ENCODE data around the gene GPR55.

DNA sequence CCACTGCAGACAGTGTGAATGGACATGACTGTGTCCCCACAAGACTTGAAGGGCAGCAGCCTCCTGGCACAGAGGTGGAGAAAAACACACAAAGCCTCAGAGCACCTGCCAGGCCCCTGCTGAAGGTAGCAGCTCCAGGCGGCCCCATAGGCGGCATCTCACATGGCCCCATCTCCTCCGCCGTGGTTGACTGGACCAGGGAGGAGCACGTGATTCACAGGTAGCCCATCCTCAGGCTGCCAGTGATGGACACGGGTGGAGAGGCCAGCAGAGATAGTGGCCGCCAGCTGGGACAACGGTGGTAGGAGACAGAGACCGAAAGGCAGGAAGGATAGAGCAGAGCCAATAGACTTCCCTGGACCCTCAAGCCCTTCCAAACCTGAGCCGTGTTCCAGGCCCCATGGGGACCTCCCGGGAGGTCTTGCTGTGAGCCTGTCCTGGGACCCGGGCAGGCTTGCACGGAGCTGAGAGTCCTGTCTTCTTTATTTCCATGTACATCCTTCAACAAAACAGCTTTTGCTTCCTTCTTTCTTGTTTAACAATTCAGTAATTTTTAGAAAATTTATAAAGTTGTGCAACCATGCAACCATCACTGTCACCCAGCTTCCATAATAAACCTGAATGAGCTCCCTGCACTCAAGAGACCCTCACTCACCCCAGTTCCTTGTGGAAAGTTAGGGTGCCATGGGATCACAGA, 26.9 kb downstream of the GPR55 start:
- TF ChIP-seq EZH2 (IDR thresholded peaks at IDR 0.05; ENCODE audit: borderline replicate concordance, low read length): no peak
- TF ChIP-seq, protein P1, sequence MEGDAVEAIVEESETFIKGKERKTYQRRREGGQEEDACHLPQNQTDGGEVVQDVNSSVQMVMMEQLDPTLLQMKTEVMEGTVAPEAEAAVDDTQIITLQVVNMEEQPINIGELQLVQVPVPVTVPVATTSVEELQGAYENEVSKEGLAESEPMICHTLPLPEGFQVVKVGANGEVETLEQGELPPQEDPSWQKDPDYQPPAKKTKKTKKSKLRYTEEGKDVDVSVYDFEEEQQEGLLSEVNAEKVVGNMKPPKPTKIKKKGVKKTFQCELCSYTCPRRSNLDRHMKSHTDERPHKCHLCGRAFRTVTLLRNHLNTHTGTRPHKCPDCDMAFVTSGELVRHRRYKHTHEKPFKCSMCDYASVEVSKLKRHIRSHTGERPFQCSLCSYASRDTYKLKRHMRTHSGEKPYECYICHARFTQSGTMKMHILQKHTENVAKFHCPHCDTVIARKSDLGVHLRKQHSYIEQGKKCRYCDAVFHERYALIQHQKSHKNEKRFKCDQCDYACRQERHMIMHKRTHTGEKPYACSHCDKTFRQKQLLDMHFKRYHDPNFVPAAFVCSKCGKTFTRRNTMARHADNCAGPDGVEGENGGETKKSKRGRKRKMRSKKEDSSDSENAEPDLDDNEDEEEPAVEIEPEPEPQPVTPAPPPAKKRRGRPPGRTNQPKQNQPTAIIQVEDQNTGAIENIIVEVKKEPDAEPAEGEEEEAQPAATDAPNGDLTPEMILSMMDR (conservative IDR thresholded peaks at IDR 0.05 in 1 of 2, IDR thresholded peaks at IDR 0.05 in 1 of 2; ENCODE audit: extremely low read depth in 1 of 2, insufficient read depth in 1 of 2, low read depth in 1 of 2, low read length in 2 of 2): no peak

Data from mammary epithelial cell (primary cell).